NCI-H2227 (cell line): ENCODE data around the gene ETFBKMT.
"Not testable (repeated sequence)": the region's sequence is repeated elsewhere in the genome, so short reads cannot be mapped to it uniquely, and the experiment has no call there.

Source experiments
- DNase-seq: peaks from one replicate; lab custom pipeline; 2025; ENCODE audit not compliant: unreplicated experiment; lab: John Stamatoyannopoulos, UW

The ETFBKMT gene

DNA sequence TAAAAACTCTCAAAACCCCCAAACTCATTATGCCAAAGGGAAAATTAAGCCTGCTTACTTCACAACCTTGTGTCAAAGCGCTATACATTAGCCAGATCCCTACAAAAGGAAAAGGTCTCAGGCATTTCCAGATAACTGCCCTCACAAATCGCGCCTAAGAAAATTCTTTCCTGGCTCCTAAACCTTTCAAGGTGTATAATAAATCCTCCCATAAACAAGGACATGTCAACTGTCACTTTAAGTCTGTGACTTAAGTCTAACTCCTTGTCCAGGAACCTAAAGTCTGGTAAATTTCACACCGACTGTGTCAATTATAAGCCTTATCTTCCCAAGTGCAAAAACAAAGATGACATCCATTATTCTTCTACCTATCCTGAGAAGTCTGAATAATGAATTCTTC is 4.3 kb upstream of the ETFBKMT start:
- peak; percentile 1 for DNase-seq

DNA sequence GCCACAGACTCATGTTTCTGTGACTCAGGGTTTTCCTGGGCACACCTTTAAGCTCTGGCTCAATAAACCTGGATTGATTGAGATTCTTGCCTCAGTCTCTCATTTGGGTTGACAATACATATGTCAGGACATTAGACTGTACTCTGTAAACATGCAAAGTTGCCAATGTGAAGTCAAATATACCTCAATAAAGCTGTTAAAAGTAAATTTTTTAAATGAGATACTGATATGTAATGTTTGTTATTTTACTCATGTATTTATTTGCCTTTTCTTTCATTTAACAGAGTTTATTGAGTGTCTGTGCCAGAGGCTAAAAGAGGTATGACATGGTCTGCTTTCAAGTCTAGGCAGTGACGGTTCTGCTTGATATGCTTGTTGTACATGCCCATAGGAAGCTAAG is 3.7 kb upstream of the ETFBKMT start:
- DNase-seq: no peak

- no peak for DNase-seq
Measured at GRCh38 chr12:31658471-31659086, 909 bp upstream of the ETFBKMT start.

GRCh38 chr12:31662176-31662849 is 2.8 kb downstream of the ETFBKMT start:
- no peak for DNase-seq

- DNase-seq: no peak
Measured at GRCh38 chr12:31663576-31663975, 4.1 kb downstream of the ETFBKMT start.

GRCh38 chr12:31664038-31664437 is 4.5 kb downstream of the ETFBKMT start:
- DNase-seq: no peak

- DNase-seq: no peak
Measured at GRCh38 chr12:31669020-31669419, 9.5 kb downstream of the ETFBKMT start.

GRCh38 chr12:31669582-31669981 is 10.1 kb downstream of the ETFBKMT start:
- not testable (repeated sequence) for DNase-seq

DNA sequence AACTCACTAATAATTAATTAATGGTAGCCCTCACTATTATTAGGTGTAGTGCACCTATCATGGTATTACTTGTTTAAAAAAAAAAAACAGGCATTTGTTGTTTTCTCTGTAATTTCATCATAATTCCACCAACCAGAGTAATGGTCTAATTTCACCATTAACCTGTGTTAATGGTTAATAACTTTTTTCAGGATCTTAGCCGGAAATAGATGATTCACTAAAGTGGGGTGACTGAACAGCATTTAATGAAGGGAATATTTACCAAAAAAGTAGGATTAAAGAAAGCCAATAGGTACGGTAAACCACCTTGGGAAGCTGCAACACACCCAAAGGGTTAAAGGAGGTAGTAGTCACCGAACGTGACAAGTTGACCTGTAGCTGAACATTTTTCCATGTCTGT is 13.0 kb downstream of the ETFBKMT start:
- DNase-seq: no peak

GRCh38 chr12:31682136-31682962 is 22.9 kb downstream of the ETFBKMT start:
- DNase-seq: peak; percentile 82

DNA sequence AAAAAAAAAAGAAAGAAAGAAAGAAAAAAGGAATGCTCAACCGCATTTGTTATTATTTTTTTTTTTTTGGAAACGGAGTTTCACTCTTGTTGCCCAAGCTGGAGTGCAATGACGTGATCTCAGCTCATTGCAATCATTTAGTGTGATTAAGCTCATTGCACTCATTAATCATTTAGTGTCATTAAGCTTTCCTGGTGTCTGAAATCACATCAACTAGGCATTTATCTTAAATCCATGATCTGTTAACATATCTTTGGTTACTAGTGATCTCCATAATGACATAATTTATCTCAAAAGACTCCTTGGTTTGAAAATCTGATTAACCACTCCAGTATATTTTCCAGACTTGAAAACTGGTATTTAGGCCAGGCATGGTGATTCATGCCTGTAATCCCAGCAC is 26.3 kb downstream of the ETFBKMT start:
- no peak for DNase-seq

DNA sequence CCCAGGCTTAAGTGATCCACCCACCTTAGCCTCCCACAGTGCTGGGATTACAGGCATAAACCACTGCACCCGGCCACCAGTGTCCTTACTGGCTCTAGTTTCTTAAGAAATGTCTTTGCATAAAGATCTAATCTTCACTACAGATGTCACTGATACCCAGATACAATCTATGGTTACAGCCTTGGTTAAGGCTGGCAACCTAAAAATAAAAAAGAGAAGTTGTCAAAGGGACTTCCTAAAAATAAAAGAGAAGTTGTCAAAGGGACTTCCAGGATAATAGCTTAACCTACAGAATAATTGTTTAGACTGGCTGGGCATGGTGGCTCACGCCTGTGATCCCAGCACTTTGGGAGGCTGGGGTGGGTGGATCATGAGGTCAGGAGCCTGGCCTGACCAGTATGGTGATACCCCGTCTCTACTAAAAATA is 27.6 kb downstream of the ETFBKMT start:
- DNase-seq: no peak

- DNase-seq: not testable (repeated sequence)
Measured at GRCh38 chr12:31689921-31690320, 30.4 kb downstream of the ETFBKMT start.

DNA sequence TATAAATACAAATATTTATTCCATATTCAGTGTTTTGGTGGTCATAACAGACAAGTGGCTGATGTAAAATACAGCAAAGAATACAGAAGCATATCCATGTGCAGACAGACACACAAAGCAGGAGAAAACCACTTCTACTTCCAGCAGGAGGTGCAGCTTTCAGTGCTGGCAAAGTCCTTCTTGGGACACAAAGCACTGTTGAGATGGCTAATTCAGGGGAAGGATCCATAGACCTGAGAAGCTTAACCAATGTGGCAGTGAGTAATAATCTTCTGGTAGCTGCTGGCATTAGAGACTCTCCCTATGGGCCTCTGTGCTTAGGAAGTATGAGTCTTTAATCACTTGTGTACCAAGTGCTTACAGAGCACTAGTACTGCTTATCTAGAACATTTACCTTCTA is 42.6 kb downstream of the ETFBKMT start:
- DNase-seq: no peak

GRCh38 chr12:31705621-31706020 is 46.1 kb downstream of the ETFBKMT start:
- DNase-seq: no peak

DNA sequence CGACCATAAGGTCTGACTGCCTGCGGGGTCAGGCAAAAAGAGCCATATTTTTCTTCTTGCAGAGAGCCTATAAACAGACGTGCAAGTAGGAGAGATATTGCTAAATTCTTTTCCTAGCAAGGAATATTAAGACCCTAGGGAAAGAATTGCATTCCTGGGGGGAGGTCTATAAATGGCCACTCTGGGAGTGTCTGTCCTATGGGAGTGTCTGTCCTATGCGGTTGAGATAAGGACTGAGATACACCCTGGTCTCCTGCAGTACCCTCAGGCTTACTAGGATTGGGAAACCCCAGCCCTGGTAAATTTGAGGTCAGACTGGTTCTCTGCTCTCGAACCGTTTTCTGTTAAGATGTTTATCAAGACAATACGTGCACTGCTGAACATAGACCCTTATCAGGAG is 48.6 kb downstream of the ETFBKMT start:
- not testable (repeated sequence) for DNase-seq

DNA sequence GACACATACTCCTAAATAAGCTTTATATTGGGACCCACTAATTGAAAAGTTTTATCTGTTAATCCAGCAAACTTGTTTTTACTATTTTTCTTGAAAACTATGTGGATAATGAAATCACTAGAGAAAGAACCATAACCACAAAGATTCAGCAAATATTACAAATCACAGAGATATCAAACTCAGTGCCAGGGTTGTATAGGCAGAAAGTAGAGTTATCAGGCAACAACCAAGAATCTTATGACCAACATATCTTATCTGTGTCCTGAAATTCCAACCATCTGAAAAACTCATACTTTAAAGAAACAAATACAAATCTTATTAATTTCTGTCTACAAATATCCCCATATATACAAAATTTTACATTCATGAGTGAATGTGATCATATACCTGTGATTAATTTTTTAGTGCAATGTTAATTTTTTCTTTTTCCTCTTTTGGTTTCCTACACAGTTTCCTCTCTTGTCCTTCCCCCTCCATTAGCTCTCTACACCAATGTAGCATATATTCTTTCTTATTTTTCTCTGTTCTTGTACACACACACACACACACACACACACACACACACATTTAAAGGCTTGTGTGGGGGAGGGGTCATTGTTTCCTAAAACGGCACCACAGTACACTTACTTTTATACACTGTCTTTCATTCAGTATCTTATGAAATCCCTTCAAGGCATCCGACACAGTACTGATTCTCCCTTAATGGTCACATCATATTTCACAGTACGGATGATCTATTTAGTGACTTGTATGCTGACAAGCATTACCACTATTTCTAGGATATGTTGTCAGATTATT is 50.7 kb downstream of the ETFBKMT start:
- DNase-seq: no peak

DNA sequence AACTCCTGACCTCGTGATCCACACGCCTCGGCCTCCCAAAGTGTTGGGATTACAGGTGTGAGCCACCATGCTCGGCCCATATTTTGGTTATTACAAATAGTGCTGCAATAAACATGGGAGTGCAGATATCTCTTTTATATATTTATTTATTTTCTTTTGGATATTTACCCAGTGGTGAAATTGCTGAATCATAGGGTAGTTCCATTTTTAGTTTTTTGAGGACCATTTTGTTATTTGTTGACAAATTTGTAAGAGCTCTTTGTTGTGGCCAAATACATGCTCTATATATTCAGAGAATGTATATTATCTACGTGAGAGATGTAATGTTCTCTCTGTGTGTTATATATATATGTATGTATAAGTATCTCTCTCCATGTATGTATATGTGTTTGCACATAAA is 53.4 kb downstream of the ETFBKMT start:
- no peak for DNase-seq

DNA sequence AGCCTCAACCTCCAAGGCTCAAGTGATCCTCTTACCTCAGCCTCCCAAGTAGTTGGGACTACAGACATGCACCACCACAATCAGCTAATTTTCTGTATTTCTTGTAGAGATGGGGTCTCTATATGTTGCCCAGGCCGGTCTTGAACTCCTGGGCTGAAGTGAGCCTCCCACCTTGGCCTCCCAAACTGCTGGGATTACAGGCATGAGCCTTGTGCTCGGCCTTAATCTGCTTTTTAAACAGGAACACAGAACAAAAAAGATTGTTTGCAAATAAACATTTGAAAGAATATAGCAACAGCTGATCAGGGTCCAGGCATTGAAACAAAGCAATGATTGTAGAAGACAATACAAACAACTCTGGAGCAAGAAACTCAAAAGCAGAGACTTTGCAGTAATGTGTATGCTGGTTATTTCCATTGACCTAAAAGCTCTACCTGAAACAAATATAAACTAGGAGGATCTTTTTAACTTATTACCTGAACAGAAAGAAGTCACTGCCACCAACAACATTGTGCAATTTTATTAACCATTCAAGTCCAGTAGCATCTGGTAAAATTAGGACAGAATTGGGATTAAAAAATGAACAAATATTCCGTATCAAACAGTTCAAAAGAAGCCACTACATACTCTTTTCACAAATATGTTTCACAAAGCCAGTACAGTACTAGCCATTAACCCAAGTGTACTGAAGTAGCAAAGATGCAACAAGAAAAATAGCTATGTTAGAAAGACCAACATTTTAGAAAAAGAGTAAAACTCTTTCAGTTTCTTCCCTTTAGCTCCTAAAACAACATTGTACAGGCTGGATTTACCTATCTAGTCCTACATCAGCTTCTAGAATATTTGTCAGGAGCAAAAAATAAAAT is 55.2 kb downstream of the ETFBKMT start:
- DNase-seq: no peak

- no peak for DNase-seq
Measured at GRCh38 chr12:31715283-31715825, 55.9 kb downstream of the ETFBKMT start.
